Neural cell (in vitro differentiated cells): Measurements from ENCODE around the gene DEGS2. TPM values are rescaled to one million over a fixed set of nuclear protein-coding genes. Genes with fewer than 3 reads are reported as not detected.

Experiments
- polyA plus RNA-seq: library from polyadenylated mRNA; depleted of rRNA; stranded (reverse); fragments of >200 nt; gene quantifications from 2 replicates; pipeline ENCODE4 v1.2.3, GENCODE V29; 2014
- small RNA-seq, 3 experiments: library from RNA; depleted of rRNA; stranded (forward); fragments of <200 nt; gene quantifications; one replicate each; pipeline ENCODE3, GENCODE V24; 2012

Gene DEGS2
- polyA plus RNA-seq, 1 donor from 2014 or later, result 0.37 TPM

Small RNA genes within 50 kb of the gene (small RNA-seq; reads per million reads assigned to genes)
- gene MIR151B (0.41 to 1.1 (median 0.49) reads per million in 3 experiments), gene MIR342 (35,304 to 39,489 (median 38,831) reads per million in 3 experiments)

Other genes starting within 250 kb of the DEGS2 start
- 387 and 400 TPM in 2 replicates for gene EVL, start 94.2 kb downstream of the DEGS2 start, polyA plus RNA-seq
- 50.4 and 52.8 TPM in 2 replicates for gene YY1, start 79.5 kb upstream of the DEGS2 start, polyA plus RNA-seq
- gene SLC25A29, start 146.8 kb upstream of the DEGS2 start, polyA plus RNA-seq, result 447 and 511 TPM in 2 replicates
- 0.44 TPM in 1 of 2 replicates, not detected in the other for gene SLC25A47, start 163.7 kb upstream of the DEGS2 start, polyA plus RNA-seq
- 26.3 and 30.2 TPM in 2 replicates for gene WDR25, start 216.8 kb upstream of the DEGS2 start, polyA plus RNA-seq